GM18508 (cell line): ENCODE data around the gene ZNF835.

Source experiments
- ATAC-seq: cut with Tn5 transposase; IDR thresholded peaks from one replicate; pipeline ENCODE4 v1.9.1; 2021; ENCODE audit warnings: moderate number of reproducible peaks; ENCODE audit not compliant: insufficient read depth, unreplicated experiment

The ZNF835 gene

DNA sequence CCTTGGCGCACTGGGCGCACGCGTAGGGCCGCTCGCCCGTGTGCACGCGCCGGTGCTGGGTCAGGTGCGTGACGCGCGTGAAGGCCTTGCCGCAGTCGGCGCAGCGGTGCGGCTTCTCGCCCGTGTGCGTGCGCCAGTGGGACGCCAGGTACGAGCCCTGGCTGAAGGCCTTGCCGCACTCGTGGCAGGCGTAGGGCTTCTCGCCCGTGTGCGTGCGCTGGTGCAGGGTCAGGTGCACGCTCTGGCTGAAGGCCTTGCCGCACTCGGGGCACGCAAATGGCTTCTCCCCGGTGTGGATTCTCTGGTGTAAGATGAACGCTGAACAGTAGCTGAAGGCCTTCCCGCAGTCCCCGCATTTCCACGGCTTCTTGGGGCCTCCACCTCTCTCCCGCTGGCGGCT, 7.0 kb downstream of the ZNF835 start:
- ATAC-seq = no peak

DNA sequence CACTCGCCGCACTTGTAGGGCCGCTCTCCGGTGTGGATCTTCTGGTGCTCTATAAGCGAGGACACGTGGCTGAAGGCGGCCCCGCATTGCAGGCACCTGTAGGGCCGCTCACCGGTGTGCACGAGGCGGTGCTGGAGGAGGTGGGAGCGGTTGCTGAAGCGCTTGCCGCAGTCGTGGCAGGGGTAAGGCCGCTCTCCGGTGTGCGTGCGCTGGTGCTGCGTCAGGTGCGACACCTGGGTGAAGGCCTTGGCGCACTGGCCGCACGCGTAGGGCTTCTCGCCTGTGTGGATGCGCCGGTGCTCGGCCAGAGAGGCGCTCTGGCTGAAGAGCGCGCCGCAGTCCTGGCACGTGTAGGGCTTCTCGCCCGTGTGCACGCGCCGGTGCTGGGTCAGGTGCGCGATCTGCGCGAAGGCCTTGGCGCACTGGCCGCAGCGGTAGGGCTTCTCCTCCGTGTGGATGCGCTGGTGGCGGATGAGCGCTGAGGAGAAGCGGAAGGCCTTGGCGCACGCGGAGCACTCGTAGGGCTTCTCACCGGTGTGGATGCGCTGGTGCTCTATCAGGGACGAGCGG, 7.5 kb downstream of the ZNF835 start:
- ATAC-seq = no peak

DNA sequence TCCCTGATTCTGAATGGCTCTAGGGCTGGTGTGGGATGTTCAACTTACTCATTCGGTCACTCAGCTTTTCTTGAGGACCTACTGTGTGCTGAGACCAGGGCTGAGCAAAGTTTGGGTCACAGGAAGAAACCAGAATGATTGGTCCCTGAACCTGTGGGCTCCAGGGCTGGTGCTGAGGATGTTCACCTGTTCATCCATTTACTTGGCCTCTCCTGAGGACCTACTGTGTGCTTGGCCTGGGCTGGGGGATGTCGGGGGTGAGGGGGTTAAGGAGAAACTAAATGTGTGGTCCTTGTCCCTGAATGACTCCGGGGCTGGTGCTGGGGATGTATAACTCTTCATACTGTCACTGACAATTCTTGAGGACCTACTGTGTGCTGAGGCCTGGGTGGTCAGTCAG, 10.3 kb downstream of the ZNF835 start:
- ATAC-seq = no peak

DNA sequence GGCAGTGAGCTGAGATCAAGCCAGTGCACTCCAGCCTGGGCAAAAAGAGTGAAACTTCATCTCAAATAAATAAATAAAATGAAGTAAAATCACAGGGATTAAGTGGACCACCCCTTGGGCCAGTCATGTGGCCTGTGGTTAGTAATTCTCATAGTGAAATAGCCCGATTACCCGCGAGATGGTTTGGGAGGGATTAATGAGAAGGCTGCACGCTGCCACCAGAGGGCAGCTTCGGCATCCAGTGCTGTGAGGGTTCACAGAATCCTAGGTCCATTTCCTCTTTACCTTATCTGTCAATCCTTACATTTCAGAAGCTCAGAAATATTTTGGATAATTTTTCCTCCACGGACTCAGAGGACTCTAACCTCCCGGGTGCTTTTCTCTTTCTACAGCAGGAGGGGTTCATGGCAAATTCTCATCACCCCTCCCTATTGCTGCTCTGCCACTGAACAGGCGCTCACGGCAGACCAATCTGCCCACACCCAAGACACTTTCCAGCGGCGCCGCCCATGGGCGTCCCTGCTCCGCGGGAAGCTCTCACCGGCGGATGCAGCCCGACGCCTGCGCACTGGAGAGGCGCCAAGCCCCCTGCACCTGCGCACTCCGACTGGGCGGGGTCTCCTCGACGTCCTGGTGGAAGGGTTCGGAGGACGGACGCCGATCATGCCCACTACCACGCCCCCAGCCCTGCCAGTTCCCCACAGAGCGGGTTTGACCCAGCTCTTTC, 11.0 kb downstream of the ZNF835 start:
- no peak for ATAC-seq

GRCh38 chr19:56654151-56654550, 17.4 kb downstream of the ZNF835 start:
- ATAC-seq = no peak

DNA sequence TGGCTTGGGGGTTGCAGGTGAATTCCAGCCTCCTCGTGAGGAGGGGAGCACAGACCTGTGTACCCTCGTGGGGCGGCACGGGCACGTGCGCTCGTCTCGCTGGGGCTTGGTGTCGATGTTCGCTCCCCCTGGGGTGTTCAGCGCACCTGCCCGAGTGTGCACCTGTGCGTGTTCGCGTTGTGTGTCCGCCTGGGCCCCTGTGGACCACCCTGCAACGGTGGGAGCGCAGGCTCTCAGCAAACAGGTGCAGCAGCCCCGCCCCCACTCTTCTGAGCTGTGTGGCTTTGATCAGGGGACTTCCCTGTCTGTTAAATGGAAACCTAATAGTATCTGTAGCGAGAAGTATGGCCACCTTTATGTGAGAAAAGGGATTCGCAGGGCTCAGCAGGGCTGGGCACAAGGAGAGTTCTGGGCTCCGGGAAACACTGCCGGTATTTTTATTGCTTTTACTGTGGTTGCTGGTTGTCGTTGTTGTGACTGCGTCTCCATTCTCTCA, 28.0 kb downstream of the ZNF835 start:
- ATAC-seq = no peak

DNA sequence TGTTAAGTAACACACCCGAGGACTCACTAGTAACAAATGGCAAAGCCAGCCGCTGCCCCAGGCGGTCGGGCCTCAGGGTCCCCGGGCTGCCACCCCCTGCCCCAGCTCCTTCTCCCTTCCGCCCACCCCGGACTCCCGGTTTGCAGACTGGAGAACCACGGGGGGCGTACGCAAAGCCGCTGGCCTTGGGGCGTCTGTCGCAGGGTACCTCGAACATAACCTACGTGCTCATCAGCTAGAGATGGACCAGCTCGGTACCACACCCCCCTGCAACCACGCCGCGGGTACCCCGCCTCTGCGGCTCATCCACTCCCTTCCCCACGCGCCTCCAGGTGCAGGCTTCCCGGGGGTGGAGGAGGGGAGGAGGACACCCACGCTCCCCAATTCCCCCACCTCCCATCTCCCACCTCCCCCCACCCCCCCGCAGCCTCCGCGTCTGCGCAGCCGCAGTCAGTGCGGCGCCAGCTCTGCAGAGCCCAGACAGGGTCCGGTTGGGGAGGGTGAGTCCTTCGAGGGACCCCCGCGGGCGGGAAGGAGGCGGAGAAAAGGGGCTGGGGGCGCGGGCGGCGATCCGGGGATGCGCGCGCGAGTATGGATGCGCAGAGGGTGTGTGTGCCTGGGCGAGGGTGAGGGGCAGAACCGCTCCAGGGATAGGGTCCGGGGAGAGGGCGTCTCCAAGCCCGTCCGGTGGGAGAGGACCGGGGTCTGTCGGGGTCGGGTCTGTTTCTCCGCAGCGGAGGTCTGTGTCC, 28.7 kb downstream of the ZNF835 start, which contains the start of gene SMIM17:
Gene SMIM17, plus strand, starts transcription at position 449 of the 749 bp plus-strand sequence. CDS start 2,509 bp downstream, outside the sequence.
- no peak for ATAC-seq

DNA sequence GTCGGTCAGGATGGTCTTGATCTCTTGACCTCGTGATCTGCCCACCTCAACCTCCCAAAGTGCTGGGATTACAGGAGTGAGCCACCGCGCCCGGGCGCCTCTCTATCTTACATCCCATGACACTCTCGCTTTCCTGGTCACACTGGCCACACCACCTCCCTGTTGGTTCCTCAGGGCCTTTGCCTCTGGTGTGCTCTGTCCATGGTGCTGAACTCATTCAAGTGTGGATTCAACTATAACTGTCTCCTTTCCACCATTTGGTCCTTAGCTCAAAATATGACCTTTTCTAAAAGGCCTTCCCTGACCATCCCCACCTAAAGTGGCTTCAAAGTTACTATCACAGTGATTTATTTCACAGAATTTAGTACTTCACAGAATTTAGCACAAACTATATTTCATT, 32.3 kb downstream of the ZNF835 start:
- no peak for ATAC-seq

DNA sequence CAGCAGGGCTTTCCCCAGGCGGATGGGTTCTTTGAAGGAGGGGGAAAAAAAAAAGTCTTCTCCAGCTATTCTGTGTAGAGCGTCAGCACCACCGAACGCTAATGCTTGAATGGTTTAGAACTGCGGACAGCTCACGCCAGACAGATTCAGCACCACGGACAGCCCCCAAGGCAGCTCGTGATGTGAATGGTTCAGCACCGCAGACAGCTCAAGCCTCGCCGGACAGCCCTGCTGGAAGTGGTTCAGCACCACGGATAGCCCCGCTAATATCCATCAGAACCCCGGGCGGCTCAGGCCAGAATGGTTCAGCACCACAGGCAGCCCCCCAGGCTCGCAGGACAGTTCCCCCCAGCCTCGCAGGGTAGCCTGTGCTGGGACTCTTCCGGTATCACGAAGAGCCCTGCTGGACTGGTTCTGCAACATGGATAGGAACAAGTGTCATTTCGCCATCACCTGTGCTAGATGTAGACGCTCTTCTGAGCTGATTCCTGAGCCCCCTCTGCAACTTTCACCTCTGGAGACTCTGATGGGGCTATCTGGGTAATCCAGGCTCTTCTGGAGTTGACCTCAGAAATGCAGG, 33.5 kb downstream of the ZNF835 start:
- no peak for ATAC-seq

DNA sequence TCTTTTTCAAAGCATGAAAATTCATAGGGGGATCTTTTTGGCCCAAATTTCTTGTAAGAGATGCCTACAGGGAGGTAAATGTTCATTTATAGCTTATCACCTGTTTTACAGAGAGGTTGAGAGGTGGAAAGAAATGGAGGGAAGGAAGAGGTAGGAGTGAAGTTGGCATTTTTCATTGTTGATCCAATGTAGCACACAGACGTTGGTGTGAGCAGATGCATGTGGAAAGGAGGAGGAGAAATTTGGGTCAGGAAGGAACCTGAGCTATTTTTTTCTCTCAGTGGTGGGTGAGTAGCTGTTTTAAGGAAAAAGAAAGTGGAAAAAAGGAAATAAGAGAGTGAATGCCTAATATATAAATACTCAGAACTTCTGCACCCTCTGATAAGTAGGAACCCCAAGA, 38.5 kb downstream of the ZNF835 start:
- ATAC-seq = no peak

DNA sequence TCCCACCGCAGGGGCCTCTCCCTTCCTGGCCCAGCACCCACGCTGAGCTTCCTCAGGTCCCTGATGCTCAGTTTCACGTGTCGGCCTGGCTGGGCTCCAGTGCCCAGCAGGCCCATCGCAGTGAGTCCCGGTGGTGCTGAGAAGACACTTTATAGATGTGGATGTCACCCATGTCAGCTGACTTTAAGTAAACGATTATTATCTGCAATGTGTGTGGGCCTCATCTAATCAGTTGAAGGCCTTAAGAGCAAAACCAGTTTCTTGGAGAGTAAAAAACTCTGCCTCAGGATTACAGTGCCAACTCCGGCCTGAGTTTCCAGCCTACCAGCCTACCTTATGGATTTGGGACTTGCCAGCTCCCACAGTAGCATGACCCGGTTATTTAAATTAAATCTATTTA, 45.8 kb downstream of the ZNF835 start:
- no peak for ATAC-seq

DNA sequence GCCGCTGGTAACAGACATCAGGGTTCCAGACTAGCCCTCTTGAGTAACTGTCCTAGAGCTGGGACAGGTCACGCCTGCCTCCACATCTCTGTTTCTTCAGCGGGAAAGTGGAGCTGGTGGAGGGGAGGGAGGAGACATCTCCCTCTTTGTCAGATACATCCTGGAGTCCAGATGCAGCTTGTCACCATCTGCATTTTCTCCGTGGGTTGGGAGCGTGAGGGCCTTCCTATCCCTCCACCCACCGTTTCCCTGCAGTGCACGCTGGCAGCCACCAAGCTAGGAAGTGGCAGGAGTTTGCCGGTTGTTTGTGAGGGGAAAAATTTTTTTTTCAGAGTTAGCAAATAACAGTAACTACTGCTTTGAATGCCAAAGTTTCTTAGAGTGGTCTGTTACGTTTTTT, 48.6 kb downstream of the ZNF835 start:
- ATAC-seq = no peak

DNA sequence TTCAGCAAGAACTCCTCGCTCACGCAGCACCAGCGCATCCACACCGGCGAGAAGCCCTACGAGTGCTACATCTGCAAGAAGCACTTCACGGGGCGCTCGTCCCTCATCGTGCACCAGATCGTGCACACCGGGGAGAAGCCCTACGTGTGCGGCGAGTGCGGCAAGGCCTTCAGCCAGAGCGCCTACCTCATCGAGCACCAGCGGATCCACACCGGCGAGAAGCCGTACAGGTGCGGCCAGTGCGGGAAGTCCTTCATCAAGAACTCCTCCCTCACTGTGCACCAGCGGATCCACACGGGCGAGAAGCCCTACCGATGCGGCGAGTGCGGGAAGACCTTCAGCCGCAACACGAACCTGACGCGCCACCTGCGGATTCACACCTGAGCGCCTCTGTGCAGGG, 49.2 kb downstream of the ZNF835 start:
- ATAC-seq = no peak

- no peak for ATAC-seq
Measured at GRCh38 chr19:56619121-56619520, 52.4 kb downstream of the ZNF835 start.

DNA sequence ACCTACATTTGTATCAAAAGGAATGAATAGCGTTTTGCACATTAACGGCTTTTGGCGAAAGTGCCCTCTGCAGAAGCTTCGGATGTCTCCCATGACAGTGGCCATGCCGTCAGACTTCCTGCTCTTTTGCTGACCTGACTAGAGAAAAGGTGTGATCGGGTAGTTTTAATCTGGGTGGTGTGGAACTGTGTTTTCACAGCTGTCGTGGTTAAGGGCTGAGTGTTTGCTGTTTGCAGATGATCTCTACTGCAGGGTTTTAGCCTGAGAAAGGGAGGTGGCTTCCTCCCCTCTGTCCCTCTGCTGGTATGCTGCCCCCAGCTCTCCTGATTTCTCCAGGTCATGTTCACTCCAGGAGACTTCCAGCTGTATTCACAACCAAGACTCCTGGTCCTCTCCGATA, 54.0 kb downstream of the ZNF835 start:
- no peak for ATAC-seq

GRCh38 chr19:56613639-56614038, 57.9 kb downstream of the ZNF835 start:
- ATAC-seq = no peak

GRCh38 chr19:56612737-56613136, 58.8 kb downstream of the ZNF835 start:
- no peak for ATAC-seq
